ELR (cell line): ENCODE data around the gene RPS18.
"Not testable (repeated sequence)": the region's sequence is repeated elsewhere in the genome, so short reads cannot be mapped to it uniquely, and the experiment has no call there.

Experiments used
- DNase-seq: peaks from one replicate; pipeline ENCODE4 v3.0.0-alpha.2; 2015; ENCODE audit warnings: low read depth

Gene RPS18

GRCh38 chr6:33271468-33272274 is at the start of gene RPS18, which contains the start of gene VPS52:
Gene RPS18, plus strand, starts transcription at chr6:33272075. Its CDS starts 45 bp downstream, at chr6:33272120.
Gene VPS52, minus strand, starts transcription at chr6:33271876. Its CDS starts 201 bp downstream, at chr6:33271675.
- peak; percentile 100 for DNase-seq

- DNase-seq = not testable (repeated sequence)
Measured at GRCh38 chr6:33226503-33227120, 45.3 kb upstream of the RPS18 start.

DNA sequence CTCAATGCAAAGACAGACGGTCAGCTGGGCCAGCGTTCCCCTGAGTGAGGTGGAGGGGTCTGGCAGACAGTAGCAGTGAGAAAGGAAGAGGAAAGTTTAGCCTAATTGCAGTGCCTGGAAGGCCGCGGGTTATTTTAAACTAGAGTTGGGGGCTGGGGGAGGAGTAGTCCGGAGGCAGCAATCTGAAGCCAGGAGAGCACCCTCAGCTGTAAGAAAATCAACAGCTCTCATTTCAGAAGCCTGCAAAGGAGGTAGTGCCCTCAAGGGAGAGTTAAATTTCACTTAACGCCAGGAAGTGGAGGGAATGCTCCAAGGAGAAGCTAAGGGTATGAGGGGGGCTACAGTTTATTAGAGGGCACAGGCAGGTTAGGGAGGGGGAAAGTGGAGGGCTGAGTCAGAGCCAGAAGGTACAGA is 36.6 kb upstream of the RPS18 start:
- DNase-seq = no peak

DNA sequence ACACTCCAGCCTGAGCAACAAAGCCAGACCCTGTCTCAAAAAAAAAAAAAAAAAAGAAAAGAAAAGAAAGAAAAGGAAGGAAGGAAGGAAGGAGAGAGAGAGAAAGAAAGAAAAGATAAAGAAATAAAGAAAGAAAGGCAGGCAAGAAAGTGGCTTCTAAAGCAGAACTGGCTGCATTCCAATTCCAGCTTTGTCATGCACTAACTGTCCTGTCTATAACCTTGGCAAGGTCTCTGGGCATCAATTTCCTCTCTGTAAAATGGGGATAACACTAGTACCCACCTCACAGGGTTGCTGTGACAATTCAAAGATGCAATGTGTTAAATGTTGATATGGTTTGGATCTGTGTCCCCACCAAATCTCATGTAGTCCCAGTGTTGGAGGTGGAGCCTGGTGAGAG is 35.5 kb upstream of the RPS18 start:
- DNase-seq = no peak

- no peak for DNase-seq
Measured at GRCh38 chr6:33236852-33237251, 35.0 kb upstream of the RPS18 start.

GRCh38 chr6:33237741-33238140 is 34.1 kb upstream of the RPS18 start:
- DNase-seq = no peak

DNA sequence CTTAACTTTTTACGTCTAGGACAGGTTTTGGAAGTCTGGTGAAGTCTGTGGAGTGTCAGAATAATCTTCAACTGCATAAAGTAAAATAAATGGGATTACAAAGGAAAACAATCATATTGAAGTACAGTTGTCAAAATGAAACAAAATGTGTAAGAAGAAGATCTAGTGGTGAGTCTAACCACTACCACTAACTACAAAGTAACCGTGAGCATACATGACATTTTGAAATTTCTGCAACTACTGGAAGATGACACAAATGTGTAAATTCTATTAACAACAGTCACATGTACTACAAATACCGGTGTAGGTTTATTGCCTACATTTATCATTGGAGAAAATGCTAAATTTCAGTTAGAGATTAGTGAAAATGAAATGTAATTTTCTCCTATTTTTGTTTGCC is 29.9 kb upstream of the RPS18 start:
- no peak for DNase-seq

GRCh38 chr6:33243476-33243875 is 28.4 kb upstream of the RPS18 start:
- DNase-seq = no peak

GRCh38 chr6:33247977-33248642 is 23.8 kb upstream of the RPS18 start:
- peak; percentile 93 for DNase-seq

DNA sequence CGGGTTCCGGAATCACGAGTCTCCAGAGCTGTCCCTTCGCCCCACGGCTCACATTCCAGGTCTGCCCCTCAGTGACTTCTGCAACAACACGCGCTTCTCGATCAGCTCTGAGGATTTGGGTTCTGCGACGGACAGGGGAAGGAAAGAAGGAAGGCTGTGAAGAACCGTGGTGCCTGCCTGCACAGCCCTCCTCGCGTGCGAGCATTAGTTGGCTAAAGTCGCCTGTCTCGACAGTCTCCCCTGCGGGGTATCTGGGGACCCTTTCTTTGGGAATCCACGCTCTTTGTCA is 23.3 kb upstream of the RPS18 start:
- peak; percentile 69 for DNase-seq

GRCh38 chr6:33248932-33249731 is 22.7 kb upstream of the RPS18 start:
- peak; percentile 100 for DNase-seq

GRCh38 chr6:33249732-33250630 is 21.9 kb upstream of the RPS18 start:
- peak; percentile 97 for DNase-seq

DNA sequence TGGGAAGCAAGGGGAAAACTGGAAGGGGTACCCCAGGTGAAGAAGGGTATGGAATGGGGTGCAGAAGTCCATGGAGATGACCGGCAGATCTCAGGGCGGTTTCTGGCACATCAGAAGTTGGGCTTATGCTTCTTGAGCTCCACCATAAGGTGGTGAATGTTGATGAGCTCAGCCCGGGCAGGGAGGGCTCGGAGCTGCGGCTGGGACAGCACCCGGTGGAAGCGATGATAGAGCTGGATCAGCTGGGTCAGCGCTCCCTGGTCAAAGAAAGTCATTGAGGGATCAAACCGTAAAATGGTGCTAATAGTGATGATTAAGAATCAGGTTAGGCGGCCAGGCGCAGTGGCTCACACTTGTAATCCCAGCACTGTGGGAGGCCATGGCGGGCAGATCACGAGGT is 21.1 kb upstream of the RPS18 start:
- DNase-seq = no peak

DNA sequence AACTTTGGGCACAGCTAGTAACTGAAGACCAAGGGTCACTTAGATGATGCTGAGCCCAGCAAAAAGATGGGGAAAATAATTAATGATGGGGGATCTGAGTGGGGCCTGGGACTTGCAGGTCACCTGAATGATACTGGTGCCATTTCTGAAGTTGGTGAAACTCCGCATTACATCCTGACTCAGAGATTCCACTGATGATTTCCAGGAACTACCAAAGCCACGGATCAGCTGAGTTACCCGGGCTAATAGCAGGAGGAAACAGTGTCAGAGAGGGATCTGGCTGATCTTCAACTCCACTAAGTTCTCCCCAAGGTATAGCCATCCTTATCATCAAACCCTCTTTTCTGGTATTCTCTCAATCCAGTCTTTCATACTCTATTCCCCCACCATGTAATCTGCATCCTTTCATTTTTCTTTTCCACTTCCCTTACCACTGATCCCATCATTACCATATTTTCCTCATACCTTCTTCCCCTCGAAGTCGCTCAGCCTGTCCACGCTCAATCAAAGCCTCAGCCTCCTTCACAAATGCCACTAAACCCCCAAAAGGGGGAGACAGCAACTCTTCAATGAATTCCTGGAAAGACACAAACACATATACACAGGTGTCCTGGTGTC is 20.4 kb upstream of the RPS18 start:
- no peak for DNase-seq

DNA sequence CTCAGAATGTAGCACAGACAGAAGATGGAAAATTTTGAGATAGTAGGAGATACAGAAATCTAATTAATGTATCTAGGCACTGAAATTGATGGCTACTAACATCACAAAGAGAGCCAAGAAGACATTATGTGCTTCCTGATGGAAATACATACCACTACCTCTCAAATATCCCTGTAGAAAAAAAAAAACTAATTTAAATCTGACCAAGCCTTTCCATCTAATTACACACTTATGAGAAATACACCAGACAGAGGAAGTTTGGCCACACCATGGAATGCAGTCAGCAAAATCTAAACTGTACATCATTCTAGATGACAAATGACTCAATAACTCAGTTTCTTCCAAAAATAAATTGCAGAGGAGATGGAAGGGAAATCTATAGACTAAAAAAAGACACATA is 19.1 kb upstream of the RPS18 start:
- DNase-seq = peak; percentile 57

DNA sequence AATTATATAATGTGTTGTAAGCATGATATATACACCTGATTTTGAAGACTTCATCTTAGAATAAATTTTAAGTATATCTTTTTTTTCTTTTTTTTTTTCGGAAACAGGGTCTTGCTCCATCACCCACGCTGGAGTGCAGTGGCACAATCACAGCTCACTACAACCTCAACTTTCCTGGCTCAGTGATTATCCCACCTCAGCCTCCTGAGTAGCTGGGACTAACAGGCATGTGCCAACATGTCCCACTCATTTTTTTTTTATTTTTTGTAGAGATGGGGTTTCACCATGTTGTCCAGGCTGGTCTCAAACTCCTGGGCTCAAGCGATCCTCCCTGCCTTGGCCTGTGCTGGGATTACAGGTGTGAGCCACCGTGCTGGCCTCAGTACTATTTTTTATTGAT is 17.3 kb upstream of the RPS18 start:
- DNase-seq = no peak

- no peak for DNase-seq
Measured at GRCh38 chr6:33259032-33259431, 12.8 kb upstream of the RPS18 start.

DNA sequence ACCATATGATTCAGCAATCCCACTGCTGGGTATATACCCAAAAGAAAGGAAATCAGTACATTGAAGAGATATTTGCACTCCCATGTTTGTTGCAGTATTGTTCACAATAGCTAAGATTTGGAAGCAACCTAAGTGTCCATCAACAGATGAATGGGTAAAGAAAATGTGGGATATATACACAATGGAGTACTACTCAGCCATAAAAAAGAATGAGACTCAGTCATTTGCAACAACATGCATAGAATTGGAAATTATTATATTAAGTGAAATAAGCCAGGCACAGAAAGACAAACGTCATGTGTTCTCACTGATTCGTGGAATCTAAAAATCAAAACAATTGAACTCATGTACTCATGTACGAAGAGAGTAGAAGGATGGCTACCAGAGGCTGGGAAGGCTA is 9.4 kb upstream of the RPS18 start:
- not testable (repeated sequence) for DNase-seq

DNA sequence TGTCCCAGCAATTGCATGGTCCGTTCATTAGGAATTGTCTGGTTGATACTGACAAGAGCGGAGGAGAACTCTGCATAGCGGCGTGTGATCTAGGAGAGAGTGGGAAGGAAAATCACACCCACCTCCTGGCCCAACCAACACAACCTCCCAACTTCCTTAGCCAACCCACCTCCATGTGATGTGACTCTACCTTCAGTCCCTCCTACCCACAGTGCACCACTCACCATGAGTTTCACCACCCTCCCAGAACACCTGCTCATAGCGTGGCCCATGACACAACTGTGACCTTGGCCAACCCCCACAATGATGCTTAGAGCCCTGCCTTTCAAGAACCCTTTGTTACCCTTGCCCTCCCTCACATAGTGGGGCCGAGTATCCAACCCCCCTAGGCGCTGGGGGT is 7.9 kb upstream of the RPS18 start:
- DNase-seq = no peak

GRCh38 chr6:33271117-33271467 is 783 bp upstream of the RPS18 start:
- no peak for DNase-seq
